Fibroblast of the aortic adventitia (primary cell): Measurements from ENCODE around the gene CDK8. TPM values are rescaled to one million over a fixed set of nuclear protein-coding genes. Genes with fewer than 3 reads are reported as not detected.
A peak's percentile ranks its signal among the peaks of the same experiment; 100 is the strongest.

Experiments
- DNase-seq: peaks from one replicate; pipeline ENCODE4 v3.0.0-alpha.2; 2010; ENCODE audit warnings: low read depth
- H3K4me3 ChIP-seq: 2 replicates; pipeline ENCODE4 v1.5.1; 2011; ENCODE audit warnings: low read depth, mild to moderate bottlenecking, control low read depth, low read length, moderate library complexity
- total RNA-seq: library from RNA; depleted of rRNA; stranded (reverse); fragments of >200 nt; gene quantifications from 2 replicates; pipeline ENCODE4 v1.2.3, GENCODE V29; 2012; ENCODE audit warnings: low replicate concordance
- TF ChIP-seq, protein P1 (sequence below): IDR thresholded peaks from 2 replicates; pipeline ENCODE4 v1.5.1; 2011; ENCODE audit warnings: mild to moderate bottlenecking, low read length, control low read depth, inconsistent platforms; ENCODE audit not compliant: insufficient read depth

CDK8 gene
- total RNA-seq, 1 donor, result 13.6 TPM

DNA sequence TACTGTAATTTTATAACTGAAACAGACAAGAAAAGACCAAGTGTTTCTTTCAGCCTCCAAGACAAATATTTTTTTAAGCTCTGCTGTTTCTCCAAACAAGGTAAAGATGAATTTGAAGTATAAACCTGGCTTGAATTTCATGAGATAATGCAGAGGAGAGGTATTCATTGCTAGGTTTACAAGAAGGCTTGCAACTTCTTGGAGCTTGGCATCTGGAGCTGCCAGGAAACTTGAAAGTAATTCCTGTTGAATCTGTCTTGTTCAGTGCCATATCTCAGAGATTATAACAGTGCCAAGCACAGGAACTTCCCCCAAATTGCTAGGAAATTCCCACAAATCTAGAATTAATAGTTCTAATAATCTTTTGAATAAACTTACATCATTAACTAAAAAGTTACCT, 70.9 kb downstream of the CDK8 start:
- DNase-seq, result peak; percentile 10
- TF ChIP-seq, protein P1, sequence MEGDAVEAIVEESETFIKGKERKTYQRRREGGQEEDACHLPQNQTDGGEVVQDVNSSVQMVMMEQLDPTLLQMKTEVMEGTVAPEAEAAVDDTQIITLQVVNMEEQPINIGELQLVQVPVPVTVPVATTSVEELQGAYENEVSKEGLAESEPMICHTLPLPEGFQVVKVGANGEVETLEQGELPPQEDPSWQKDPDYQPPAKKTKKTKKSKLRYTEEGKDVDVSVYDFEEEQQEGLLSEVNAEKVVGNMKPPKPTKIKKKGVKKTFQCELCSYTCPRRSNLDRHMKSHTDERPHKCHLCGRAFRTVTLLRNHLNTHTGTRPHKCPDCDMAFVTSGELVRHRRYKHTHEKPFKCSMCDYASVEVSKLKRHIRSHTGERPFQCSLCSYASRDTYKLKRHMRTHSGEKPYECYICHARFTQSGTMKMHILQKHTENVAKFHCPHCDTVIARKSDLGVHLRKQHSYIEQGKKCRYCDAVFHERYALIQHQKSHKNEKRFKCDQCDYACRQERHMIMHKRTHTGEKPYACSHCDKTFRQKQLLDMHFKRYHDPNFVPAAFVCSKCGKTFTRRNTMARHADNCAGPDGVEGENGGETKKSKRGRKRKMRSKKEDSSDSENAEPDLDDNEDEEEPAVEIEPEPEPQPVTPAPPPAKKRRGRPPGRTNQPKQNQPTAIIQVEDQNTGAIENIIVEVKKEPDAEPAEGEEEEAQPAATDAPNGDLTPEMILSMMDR, result no peak
- no peak overlapping the region for H3K4me3 ChIP-seq

- TF ChIP-seq, protein P1, result no peak
- no peak for DNase-seq
- no peak overlapping the region for H3K4me3 ChIP-seq
Measured at GRCh38 chr13:26325876-26326275, 71.9 kb downstream of the CDK8 start.

GRCh38 chr13:26326562-26326961, 72.6 kb downstream of the CDK8 start:
- no peak for DNase-seq
- H3K4me3 ChIP-seq, result no peak overlapping the region
- TF ChIP-seq, protein P1, result no peak

GRCh38 chr13:26327940-26328725, 74.2 kb downstream of the CDK8 start:
- TF ChIP-seq, protein P1, result no peak
- DNase-seq, result no peak
- no peak overlapping the region for H3K4me3 ChIP-seq

- no peak for DNase-seq
- TF ChIP-seq, protein P1, result no peak
- no peak overlapping the region for H3K4me3 ChIP-seq
Measured at GRCh38 chr13:26335158-26335557, 81.2 kb downstream of the CDK8 start.

GRCh38 chr13:26340807-26341206, 86.9 kb downstream of the CDK8 start:
- DNase-seq, result no peak
- TF ChIP-seq, protein P1, result no peak
- H3K4me3 ChIP-seq, result no peak overlapping the region

DNA sequence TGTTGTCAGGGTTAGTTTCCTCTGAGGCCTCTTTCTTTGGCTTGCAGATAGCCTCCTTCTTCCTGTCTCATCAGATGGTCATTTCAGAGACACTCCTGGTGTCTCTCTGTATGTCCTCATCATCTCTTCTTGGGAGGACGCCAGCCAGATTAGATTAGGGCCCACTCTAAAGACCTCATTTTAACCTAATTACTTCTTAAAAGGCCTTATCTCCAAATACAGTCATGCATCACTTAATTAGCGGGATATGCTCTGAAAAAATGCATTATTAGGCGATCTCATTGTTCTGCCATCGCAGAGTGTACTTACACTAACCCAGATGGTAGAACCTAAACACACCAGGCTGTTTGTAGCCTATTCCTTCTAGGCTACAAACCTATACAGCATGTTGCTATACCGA, 89.0 kb downstream of the CDK8 start:
- DNase-seq, result no peak
- H3K4me3 ChIP-seq, result no peak overlapping the region
- TF ChIP-seq, protein P1, result no peak
